ENCODE results near the gene KCNK18.
"Not testable (repeated sequence)": the region's sequence is repeated elsewhere in the genome, so short reads cannot be mapped to it uniquely, and the experiment has no call there.

KCNK18 gene

GRCh38 chr10:117184821-117185220 lies 12.5 kb upstream of the KCNK18 start:
- TF ChIP-seq CTCF (IDR thresholded peaks at IDR 0.05; ENCODE audit: low read depth, low read length) = no peak
- DNase-seq (ENCODE audit: low read depth, low spot score) = no peak
- no peak overlapping the region for H3K4me3 ChIP-seq (ENCODE audit: low read depth, low read length)
- in situ Hi-C loops (cut with HindIII; ENCODE audit: low sequenced_read_pairs) = no loop called here

GRCh38 chr10:117185817-117186216 lies 11.5 kb upstream of the KCNK18 start:
- in situ Hi-C loops (cut with HindIII; ENCODE audit: low sequenced_read_pairs); H3K4me3 ChIP-seq (ENCODE audit: low read depth, low read length); DNase-seq (ENCODE audit: low read depth, low spot score): not testable (repeated sequence)

GRCh38 chr10:117186832-117187615 lies 10.3 kb upstream of the KCNK18 start:
- DNase-seq (ENCODE audit: low read depth, low spot score) = no peak
- no peak for TF ChIP-seq CTCF (IDR thresholded peaks at IDR 0.05; ENCODE audit: low read depth, low read length)
- H3K4me3 ChIP-seq (ENCODE audit: low read depth, low read length) = no peak overlapping the region
- in situ Hi-C loops (cut with HindIII; ENCODE audit: low sequenced_read_pairs) = no loop called here

GRCh38 chr10:117188371-117188770 lies 8.9 kb upstream of the KCNK18 start:
- no peak for DNase-seq (ENCODE audit: low read depth, low spot score)
- in situ Hi-C loops (cut with HindIII; ENCODE audit: low sequenced_read_pairs) = no loop called here
- no peak for TF ChIP-seq CTCF (IDR thresholded peaks at IDR 0.05; ENCODE audit: low read depth, low read length)
- H3K4me3 ChIP-seq (ENCODE audit: low read depth, low read length) = no peak overlapping the region

- no peak overlapping the region for H3K4me3 ChIP-seq (ENCODE audit: low read depth, low read length)
- in situ Hi-C loops (cut with HindIII; ENCODE audit: low sequenced_read_pairs) = no loop called here
- no peak for TF ChIP-seq CTCF (IDR thresholded peaks at IDR 0.05; ENCODE audit: low read depth, low read length)
- DNase-seq (ENCODE audit: low read depth, low spot score) = no peak
Measured at GRCh38 chr10:117189557-117189956, 7.7 kb upstream of the KCNK18 start.

GRCh38 chr10:117198088-117198487 lies 799 bp downstream of the KCNK18 start:
- DNase-seq (ENCODE audit: low read depth, low spot score) = no peak
- in situ Hi-C loops (cut with HindIII; ENCODE audit: low sequenced_read_pairs) = no loop called here
- no peak for TF ChIP-seq CTCF (IDR thresholded peaks at IDR 0.05; ENCODE audit: low read depth, low read length)
- no peak overlapping the region for H3K4me3 ChIP-seq (ENCODE audit: low read depth, low read length)

GRCh38 chr10:117201826-117202225 lies 4.5 kb downstream of the KCNK18 start:
- H3K4me3 ChIP-seq (ENCODE audit: low read depth, low read length) = no peak overlapping the region
- no peak for DNase-seq (ENCODE audit: low read depth, low spot score)
- in situ Hi-C loops (cut with HindIII; ENCODE audit: low sequenced_read_pairs) = no loop called here
- TF ChIP-seq CTCF (IDR thresholded peaks at IDR 0.05; ENCODE audit: low read depth, low read length) = no peak

Measured in astrocyte of the spinal cord (primary cell).